GM21576 (cell line): ENCODE data around the gene FAM107A.

Experiments used
- ATAC-seq: cut with Tn5 transposase; IDR thresholded peaks from one replicate; pipeline ENCODE4 v1.9.1; 2021; ENCODE audit warnings: mild to moderate bottlenecking, moderate library complexity; ENCODE audit not compliant: unreplicated experiment

The FAM107A gene

GRCh38 chr3:58594117-58594516 is 16.9 kb upstream of the FAM107A start:
- no peak for ATAC-seq

- no peak for ATAC-seq
Observed at GRCh38 chr3:58591517-58592510, 14.6 kb upstream of the FAM107A start.

- no peak for ATAC-seq
Observed at GRCh38 chr3:58588030-58588614, 10.9 kb upstream of the FAM107A start.

- ATAC-seq: no peak
Observed at GRCh38 chr3:58586776-58587192, 9.6 kb upstream of the FAM107A start.

- ATAC-seq: peak; percentile 27
Observed at GRCh38 chr3:58585994-58586393, 8.8 kb upstream of the FAM107A start.

GRCh38 chr3:58585005-58585786 is 8.0 kb upstream of the FAM107A start:
- ATAC-seq: peak; percentile 79

GRCh38 chr3:58584690-58585004 is 7.5 kb upstream of the FAM107A start:
- no peak for ATAC-seq

- no peak for ATAC-seq
Observed at GRCh38 chr3:58581328-58582091, 4.3 kb upstream of the FAM107A start.

GRCh38 chr3:58580826-58581327 is 3.7 kb upstream of the FAM107A start:
- no peak for ATAC-seq

GRCh38 chr3:58578873-58579272 is 1.7 kb upstream of the FAM107A start:
- no peak for ATAC-seq

- ATAC-seq: no peak
Observed at GRCh38 chr3:58576716-58577115, 475 bp downstream of the FAM107A start.

GRCh38 chr3:58575971-58576652 is 1.1 kb downstream of the FAM107A start:
- ATAC-seq: no peak

GRCh38 chr3:58574682-58575081 is 2.5 kb downstream of the FAM107A start:
- ATAC-seq: no peak

- no peak for ATAC-seq
Observed at GRCh38 chr3:58574106-58574505, 3.1 kb downstream of the FAM107A start.

- ATAC-seq: no peak
Observed at GRCh38 chr3:58573640-58574039, 3.6 kb downstream of the FAM107A start.

- no peak for ATAC-seq
Observed at GRCh38 chr3:58572634-58573230, 4.5 kb downstream of the FAM107A start.

GRCh38 chr3:58572013-58572633 is 5.1 kb downstream of the FAM107A start:
- no peak for ATAC-seq

GRCh38 chr3:58570851-58571250 is 6.3 kb downstream of the FAM107A start:
- ATAC-seq: no peak
